HG02885 (cell line): ENCODE results near the gene LRRC7.

Experiments
- ATAC-seq: cut with Tn5 transposase; IDR thresholded peaks from one replicate; pipeline ENCODE4 v1.9.1; 2021; ENCODE audit warnings: mild to moderate bottlenecking; ENCODE audit not compliant: unreplicated experiment, poor library complexity

Gene LRRC7

DNA sequence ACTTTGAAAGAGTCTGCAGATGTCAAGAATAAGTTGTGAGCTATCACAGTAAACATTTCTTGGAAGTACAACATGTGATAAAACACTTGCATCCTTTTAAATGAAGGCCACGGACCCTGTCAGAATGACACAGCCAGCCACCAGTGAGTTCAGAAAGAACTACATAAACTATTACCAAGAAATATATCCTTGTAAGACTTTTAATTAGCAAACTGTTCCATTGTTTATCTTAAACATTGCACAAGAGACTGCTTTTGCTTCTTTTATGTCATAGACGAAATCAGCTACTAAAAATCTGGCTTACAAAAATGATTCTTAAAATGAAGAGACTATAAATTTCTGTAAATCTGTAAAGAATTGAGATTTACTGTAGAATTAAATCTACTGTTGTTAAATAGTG, 17.9 kb downstream of the LRRC7 start:
- ATAC-seq, result no peak

DNA sequence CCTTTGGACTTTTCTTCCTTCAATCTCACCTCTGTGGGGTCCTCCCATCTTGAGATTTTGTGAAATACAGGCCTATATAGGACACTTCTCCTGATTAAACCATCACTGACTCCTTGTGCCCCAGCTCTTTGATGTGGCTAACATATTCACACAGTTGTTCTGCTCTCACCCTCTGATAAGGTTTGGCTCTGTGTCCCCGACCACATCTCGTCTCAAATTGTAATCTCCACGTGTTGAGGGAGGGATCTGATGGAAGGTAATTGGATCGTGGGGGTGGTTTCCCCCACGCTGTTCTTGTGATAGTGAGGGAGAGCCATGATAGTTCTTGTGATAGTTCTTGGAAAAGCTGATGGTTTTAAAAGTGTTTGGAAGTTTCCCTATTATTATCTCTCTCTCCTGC, 19.7 kb downstream of the LRRC7 start:
- ATAC-seq, result no peak

DNA sequence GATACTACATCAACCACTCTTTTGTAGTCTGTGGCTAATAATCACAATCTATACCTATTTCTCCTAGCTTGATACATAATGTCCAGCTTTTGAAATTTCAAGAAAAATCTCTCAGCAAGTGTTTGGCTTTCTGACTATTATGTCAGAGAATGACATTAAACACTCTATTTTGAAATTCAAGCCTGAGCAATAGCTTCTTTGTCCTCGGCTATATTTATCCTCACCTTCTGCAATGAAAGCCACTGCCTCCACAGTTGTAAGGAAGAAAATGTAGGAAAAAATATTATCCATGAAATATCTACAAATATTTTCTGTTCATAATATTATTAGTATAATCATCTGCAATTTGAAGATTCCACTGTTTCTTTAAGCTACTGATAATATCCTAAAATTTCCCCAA, 22.1 kb downstream of the LRRC7 start:
- no peak for ATAC-seq

DNA sequence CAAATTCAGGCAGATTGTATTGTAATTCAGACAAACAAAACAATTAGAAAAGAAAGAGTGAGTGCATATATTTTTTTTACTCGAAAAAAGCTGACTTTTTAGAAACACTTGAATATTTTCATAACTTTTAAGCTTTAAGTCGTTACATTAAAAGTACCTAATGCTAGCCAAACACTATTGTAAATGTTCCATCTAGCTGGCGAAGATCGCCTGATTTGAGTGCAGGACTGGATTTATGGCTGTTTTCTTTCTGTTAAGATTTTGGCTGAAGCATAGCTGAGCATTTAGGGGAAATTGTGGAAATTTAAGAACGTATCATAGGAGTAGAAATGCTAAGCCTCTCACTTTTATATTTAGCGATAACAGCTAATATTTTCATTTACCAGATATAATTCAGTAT, 24.6 kb downstream of the LRRC7 start:
- no peak for ATAC-seq

DNA sequence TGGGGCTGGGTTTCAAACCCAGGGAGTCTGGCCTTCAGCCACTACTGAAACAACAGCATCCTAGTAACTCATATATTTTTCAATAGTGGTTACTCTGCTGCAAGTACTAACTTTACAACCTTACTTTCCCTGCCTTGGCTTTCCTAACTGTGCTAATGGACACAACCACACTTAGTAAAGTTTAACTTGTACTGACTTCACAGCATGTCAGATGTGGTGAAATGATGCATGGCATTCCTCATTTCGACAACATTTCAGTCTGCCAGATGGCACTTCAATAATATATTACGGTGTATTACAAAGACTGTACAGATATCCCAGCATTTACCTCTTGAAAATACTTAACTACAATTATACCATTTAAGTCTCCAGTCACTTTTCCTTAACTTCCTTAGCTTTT, 27.8 kb downstream of the LRRC7 start:
- ATAC-seq, result no peak

DNA sequence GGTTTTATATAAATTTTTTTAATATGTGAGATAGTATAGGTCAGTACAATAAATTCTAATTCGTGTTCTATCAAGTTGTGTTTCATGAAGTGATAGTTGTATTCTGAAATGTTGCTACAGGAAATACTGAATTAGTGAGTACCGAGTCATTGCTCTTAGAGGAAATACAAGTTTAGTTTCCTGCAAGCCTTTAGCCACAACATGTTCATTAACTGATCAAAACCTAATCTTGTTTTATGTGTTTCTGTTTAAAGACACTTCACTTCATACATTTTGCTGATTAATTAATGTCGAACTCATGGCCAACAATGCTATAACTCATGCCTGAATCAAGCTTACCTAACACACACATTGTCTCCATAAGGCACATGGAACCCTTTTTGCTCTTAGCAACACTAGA, 43.6 kb downstream of the LRRC7 start:
- ATAC-seq, result no peak

DNA sequence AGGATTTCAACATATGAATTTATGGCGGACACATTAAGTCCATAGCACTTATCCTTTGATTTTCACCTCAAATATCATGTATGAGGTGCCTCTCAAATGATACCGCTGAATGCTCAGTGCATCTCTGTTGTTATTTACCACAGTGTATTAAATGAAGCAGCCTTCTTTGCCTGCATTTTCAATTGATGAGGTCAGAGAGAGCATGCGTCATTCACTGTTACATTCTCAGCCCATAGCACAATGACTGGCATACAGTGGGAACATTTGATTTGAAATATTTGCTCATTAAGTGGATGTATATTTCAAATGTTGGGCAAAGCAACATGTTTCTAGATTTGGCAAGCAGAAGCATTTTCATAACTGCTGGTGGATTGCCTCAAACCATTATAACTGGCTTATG, 45.7 kb downstream of the LRRC7 start:
- no peak for ATAC-seq

DNA sequence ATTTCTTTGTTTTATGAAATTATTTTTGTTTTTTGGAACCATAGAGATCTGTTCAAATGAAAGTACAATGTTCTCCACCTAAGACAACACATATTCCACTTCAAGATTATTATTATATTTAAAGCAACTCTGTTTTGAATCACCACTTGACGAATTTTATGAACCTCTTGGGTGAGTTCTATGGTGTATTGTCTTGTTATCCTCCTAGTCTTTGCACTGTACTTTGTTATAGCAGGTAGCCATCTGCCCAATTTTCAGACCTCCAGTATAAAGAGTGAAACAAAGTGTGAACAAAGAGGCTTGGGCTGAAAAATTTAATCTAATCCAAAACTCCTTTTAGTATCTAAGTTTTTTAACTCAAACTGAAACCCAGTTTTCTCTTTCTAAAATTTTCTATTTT, 71.0 kb downstream of the LRRC7 start:
- ATAC-seq, result no peak

DNA sequence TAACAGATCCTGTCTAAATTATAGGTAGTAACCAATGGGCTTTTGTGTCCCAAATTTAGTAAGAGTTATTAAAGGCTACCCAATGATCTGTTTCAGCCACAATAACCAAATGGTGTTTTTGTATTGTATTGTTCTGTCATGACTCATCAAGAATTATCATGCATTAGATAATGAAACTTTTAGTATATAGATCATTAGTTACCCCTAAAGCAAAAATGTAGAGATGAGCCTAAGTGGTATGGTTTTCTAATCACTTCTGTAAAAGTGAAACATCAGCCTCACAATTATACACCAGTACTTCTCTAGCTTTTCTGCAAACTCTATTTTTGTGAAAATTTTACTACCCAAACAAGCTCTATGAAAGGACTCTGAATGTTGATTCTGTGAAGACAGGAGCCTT, 71.4 kb downstream of the LRRC7 start:
- ATAC-seq, result no peak

DNA sequence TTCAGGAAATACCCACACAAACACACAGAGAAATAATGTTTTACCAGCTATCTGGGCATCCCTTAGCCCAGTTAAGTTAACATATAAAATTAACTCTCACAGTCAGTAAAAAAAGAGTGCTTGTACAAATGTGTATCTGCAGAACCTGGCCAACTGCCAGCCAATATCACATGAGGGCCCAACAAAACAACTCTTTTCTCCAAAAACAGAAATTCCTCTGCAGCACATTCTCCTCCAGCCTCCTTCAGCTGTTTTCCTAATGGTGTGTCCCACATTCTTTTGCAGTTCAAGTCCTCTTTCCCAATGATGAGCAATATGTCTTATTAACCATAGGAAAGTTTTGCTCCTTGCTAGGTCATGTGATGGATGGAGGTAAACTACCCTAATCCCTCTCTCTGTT, 75.5 kb downstream of the LRRC7 start:
- no peak for ATAC-seq

DNA sequence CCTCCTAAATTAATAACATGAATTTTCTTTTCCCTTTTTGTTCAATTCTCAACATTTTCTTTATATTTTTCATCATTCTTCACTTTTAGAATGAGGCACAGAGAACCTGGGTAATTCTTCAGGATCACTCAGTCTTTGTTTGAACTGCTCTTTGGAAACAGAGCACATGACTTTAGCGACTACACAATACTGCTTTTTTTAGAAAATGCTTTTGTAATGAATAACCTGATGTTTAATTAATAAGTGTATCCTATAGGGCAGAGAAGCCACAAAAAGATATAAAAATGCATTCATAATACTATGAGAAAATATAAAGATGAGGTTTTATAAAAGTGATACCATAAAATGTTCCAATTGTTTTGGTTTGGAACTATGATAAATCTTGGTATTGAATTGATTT, 77.8 kb downstream of the LRRC7 start:
- no peak for ATAC-seq

DNA sequence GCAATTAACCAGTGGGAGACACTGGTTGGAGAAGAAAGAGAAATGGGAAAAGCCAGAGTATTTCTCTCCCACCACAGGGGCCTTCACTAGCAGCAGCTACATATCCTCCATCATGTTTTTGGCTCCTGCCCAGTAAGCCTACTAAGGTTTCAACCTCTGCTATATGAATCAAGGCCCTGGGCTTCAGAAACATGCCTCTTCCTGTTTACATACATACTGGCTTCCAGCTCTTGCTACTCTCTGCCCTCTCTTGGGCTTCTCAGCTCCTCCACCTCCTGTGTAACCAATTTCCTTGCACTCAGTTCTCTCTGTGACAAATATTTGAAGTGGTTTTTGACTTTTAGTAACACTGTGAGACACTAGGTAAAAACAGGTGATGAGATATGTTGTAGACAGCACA, 80.8 kb downstream of the LRRC7 start:
- ATAC-seq, result no peak

DNA sequence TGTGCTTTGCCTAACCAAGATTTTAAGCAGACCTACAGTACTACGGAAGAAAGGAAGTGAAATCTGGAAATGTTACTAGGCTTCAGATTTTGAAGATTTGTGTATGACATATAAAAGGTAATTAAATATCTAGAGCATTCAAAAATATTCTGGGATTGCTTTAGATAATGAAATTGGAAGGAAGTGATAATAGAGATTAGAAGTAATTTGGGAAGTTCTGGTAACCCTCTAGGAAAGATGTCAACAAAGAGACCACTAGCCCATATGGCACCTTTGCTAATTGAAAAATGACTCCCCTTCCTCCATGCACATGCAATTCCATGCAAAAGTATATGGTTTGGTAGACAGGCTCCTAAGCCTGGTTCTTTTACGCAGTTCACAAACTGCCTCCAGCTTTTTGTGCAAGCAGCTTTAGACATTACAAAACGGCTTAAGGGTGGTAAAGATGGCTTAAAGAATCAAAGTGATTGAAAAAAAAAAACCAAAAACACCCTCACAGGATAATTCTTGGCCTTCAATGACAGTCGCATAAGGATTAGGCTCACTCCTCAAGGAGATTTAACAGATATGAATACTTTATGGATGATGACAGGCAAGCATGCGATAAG, 81.8 kb downstream of the LRRC7 start:
- ATAC-seq, result no peak

DNA sequence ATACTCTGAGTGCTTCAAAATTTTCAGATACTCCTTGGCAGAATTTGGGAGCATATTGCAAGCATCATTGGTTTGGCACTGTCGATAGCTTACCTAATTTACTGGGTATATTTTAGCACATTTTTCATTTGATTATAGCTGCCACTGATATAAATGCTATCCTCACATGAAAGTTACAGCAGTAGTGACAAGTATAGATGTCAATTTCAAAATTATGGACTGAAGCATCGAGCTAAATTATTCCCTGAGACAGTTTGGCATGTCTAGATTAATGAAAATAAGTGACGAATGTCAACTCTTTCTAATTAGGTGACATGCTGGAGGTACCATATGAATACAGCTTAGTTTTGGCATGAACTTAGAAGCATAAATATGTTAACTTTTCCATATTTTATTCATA, 83.1 kb downstream of the LRRC7 start:
- ATAC-seq, result no peak

DNA sequence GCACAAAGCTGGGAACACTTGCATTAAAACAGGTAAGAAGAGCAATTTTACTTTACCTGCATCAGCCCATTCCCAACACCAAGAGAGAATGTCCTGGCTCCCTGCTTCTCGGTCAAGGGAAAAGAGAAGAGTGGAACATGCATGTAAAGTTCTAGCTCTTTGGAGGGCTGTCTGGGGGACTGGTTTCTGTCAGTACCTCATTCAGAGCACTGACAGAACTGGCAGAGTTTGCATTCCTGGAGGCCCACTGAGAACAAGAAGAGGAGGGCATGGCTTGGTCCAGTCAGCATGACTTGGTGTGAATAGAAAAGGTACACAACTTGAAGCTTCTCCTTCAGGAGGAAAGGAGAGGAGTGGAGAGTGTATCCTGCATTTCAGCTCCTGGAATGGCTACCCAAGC, 83.9 kb downstream of the LRRC7 start:
- ATAC-seq, result no peak

DNA sequence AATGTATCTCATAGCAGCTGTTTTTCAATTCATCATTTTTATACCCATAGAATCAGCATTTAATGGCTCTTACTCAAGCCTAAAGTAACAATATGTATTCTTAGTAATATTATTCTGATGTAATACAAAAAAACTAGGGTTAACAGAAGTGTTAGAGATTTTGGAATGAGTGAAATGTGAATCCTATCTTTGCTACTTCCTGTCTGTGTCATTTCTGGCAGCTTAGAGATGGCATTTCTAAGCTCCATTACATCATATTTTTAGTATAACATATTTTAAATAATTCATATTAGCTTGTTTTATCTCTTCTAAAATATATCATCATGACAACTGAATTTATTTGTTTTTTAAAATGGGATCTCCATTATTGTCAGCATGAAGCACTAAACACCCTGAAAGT, 90.2 kb downstream of the LRRC7 start:
- no peak for ATAC-seq

DNA sequence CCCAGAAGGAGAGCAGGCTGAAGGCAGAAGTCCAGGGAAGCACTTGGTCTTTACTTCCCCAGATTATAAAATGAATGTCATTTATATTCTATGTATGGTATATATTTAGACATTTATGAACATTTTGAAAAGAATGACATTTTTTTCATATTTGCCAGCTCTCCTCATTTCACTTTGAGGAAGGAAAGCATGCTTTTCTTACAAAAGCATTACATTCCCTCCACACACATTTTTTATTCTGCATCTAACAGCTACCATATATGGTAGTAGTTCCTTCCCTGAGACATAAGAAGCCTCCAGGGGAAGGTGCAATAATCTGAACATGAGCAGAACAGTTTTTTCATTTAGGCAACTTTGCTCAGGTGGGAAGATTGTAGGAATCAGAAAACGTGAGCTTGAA, 94.0 kb downstream of the LRRC7 start:
- ATAC-seq, result no peak

DNA sequence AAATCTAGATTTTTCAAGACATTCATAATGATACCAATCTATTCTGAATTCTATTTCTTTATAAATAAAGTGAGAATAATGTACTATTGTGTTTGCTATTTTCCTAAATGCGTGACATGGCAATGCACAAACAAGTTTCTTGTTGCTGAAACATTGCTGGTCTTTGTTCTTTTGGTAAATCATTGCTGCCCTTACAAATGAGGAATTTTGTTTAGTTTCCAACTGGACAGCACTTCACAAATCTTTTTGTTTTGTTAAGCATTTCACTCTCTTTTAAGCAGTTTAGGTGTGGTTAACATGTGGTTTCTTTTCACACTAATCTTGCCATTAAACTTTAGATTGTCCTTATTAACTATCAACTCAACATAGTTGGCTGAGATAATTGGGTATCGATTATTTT, 94.6 kb downstream of the LRRC7 start:
- ATAC-seq, result no peak

DNA sequence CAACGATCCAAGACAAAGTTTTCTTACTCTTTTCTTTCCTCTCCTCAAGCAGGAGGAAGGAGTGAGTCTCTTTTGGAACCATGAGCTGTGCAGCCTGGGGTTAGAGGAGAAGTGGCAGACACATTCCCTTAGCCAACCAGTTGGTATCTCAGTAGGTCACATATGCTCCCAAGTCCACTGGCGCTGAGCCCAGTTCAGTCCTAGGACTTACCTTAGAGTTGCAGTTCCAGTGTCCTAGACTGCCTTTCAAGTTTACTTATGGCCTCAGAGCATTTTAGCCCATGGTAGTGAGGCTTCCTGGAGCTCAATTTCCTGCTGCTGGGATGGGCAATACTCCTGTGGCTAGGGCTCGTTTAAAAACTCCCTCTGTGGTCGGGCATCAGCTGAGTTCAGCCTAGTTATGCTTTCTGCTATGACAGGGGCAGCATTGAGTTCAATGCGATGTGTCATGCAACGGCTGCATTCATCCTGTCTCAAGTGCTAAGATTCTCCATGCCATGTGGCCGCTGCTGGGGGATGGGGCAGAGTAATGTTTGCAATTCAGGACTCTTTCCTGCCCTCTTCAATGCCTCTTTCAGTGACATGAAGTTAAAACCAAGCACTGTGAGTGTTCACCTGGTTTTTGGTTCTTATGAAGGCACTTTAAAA, 103.8 kb downstream of the LRRC7 start:
- ATAC-seq, result no peak

DNA sequence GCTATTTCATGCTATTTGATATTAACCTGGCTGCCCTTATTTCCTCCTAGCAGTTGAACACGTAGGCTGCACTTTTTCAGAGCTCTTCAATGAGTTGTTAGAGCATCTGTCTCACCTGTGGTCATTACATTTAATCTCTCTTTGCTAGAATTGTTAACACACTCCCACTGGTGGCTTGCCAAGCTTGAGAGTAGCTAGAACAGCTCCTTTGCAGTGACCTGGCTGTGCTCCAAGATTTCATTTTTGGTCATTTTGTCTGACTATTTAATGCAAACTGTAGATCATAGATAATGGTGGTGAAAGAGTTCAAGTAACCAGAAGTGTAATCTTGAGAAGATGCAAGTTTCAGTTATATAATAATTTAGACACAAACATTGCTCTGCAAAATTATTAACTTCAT, 105.6 kb downstream of the LRRC7 start:
- ATAC-seq, result no peak

DNA sequence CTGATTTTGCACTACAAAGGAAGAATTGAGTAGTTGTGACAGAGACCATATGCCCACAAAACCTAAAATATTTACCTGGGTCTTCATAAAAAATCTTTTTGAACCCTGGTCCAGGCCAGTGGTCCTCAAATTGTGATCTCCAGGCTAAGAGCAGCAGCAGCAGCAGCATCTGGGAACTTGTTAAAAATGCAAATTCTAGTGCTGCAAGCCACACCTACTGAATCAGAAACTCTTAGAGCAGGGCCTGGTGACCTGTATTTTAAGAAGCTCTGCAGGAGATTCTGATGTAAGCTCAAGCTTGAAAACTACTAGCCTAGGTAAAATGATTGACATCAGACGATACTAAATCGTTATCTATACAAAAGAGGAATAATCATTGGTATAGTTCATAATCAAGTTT, 112.2 kb downstream of the LRRC7 start:
- no peak for ATAC-seq

DNA sequence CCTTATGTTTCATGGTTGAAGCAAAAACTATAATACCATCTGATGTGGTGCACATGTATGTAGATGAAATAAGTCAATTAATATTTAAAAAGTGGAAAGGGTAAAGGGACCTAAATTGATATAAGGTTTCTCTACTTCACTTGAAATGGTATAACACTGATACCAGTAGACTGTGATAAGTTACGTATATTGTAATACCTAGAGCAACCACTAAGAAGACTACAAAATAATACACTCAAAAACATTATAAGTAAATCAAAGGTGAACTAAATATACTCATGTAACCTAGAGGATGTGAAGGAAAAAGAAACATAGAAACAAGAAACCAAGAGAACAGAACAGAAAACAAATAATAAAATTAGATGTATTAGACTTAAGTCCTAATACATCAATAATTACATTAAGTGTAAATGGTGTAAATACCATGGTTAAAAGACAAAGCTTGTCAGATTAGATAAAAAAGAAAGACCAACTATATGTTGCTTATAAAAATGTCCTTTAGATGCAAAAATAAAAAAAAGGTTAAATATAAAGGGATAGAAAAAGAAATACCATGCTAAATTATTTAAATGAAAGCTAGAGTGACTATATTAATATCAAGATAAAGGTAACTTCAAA, 118.8 kb downstream of the LRRC7 start:
- no peak for ATAC-seq
